ENCODE measurements around the gene PTPN20.
"Not testable (repeated sequence)": the region's sequence is repeated elsewhere in the genome, so short reads cannot be mapped to it uniquely, and the experiment has no call there.

DNA sequence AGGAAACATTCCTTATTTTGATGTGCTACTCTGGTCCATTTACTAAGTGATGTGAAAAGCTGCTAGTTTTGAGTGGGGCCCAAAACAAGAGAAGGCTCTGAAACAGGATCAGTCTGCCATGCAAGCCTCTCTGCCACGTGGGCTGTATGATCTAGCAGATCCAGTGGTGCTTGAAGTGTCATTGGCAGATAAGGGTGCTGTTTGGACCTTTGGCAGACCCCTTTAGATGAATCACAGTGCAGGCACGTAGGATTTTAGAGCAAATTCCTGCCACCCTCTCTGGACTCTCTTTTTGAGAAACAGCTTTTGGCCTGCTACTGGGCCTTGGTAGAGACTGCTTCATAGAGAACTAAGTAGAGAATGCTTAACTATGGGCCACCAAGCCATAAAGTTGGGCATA lies 69.0 kb downstream of the PTPN20 start:
- TF ChIP-seq, protein P1, sequence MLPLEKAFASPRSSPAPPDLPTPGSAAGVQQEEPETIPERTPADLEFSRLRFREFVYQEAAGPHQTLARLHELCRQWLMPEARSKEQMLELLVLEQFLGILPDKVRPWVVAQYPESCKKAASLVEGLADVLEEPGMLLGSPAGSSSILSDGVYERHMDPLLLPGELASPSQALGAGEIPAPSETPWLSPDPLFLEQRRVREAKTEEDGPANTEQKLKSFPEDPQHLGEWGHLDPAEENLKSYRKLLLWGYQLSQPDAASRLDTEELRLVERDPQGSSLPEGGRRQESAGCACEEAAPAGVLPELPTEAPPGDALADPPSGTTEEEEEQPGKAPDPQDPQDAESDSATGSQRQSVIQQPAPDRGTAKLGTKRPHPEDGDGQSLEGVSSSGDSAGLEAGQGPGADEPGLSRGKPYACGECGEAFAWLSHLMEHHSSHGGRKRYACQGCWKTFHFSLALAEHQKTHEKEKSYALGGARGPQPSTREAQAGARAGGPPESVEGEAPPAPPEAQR (CRISPR knock-in tag; IDR thresholded peaks at IDR 0.05): not testable (repeated sequence)
- TF ChIP-seq PRDM15 (CRISPR knock-in tag; IDR thresholded peaks at IDR 0.05); CTCF (IDR thresholded peaks at IDR 0.05); ZNF121 (CRISPR knock-in tag; IDR thresholded peaks at IDR 0.05); MAX (CRISPR knock-in tag; IDR thresholded peaks at IDR 0.05); SP1 (CRISPR knock-in tag; conservative IDR thresholded peaks at IDR 0.05); PREB (CRISPR knock-in tag; IDR thresholded peaks at IDR 0.05; ENCODE audit: borderline replicate concordance); ATF3 (CRISPR knock-in tag; conservative IDR thresholded peaks at IDR 0.05); ARID4B (CRISPR knock-in tag; IDR thresholded peaks at IDR 0.05; ENCODE audit: borderline replicate concordance); ZNF138 (CRISPR knock-in tag; conservative IDR thresholded peaks at IDR 0.05); HMGA2 (CRISPR knock-in tag; IDR thresholded peaks at IDR 0.05): not testable (repeated sequence)

Data from WTC11 (cell line).